PC-3 (cell line): ENCODE measurements around the gene ZBED4.

Experiments
- CTCF ChIP-seq: fragments of 300-600 bp; sonication (generic); conservative IDR thresholded peaks from 2 replicates; pipeline ENCODE4 v1.5.1; 2017; ENCODE audit warnings: antibody characterized with exemption, low read depth, mild to moderate bottlenecking, low read length
- EZH2 ChIP-seq: fragments of 300-600 bp; sonication (generic); IDR thresholded peaks from one replicate; pipeline ENCODE4 v1.6.1; 2017; ENCODE audit warnings: antibody characterized with exemption, mild to moderate bottlenecking, low read length; ENCODE audit not compliant: unreplicated experiment

DNA sequence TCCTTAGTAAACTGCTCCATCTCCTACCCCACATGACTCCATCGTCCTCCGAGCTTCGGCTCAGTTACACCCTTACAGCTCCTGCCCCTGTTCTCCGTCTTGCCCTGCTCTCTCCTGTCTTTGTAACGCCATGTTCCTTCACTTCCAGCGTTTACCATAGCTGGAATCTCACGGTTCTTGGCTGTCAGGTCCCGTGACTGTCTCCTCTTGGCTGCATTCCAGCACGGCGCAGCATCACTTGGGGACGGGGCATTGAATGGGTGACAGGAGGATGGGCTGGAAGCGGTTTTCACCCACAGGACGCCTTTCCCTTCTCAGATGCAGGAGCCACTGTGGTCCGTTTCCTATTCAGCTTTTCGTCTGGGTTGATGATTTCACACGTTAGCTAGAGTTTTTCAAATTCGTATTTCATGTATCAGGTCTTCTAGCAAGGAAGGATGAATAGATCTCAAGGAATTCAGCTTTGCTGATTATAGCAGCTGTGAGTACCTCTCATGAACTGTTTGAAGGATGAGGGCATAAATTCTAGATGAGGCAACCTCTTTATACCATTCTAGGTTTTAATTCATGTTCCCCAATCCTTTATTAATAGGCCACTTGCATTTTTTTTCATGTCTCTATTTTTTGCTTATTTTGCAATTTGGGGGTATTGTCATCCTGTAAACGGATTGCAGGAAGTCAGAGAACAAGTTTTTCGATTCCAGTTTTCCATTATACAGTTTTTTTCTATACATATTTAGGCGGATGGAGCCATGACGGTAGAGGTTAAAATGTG is 29.1 kb downstream of the ZBED4 start:
- TF ChIP-seq CTCF, result no peak
- TF ChIP-seq EZH2, result no peak
